Muscle of leg (tissue), 11 donors: ENCODE measurements around the gene MAP2K5. TPM values are rescaled to one million over a fixed set of nuclear protein-coding genes. Genes with fewer than 3 reads are reported as not detected.

Experiments used
- DNase-seq: peaks from one replicate; pipeline ENCODE4 v3.0.0; 2013
- H3K27ac ChIP-seq: one replicate; pipeline ENCODE4 v1.5.1; 2013; ENCODE audit warnings: mild to moderate bottlenecking, low read length, control low read depth
- H3K27me3 ChIP-seq: one replicate; pipeline ENCODE4 v1.6.1; 2013; ENCODE audit warnings: low read length; ENCODE audit not compliant: control insufficient read depth, insufficient read depth
- H3K36me3 ChIP-seq: one replicate; pipeline ENCODE4 v1.6.1; 2013; ENCODE audit warnings: low read length; ENCODE audit not compliant: control insufficient read depth, insufficient read depth
- H3K4me1 ChIP-seq: one replicate; pipeline ENCODE4 v1.6.1; 2013; ENCODE audit warnings: low read length; ENCODE audit not compliant: control insufficient read depth, insufficient read depth
- H3K4me3 ChIP-seq: one replicate; pipeline ENCODE4 v1.5.1; 2013; ENCODE audit warnings: low read length, control low read depth
- H3K9me3 ChIP-seq: replicated peaks from 2 replicates; pipeline ENCODE4 v1.6.1; 2013; ENCODE audit warnings: low read depth, low read length; ENCODE audit not compliant: control insufficient read depth
- WGBS: methylation state at CpG from one replicate; pipeline ENCODE4 v1.1.5; 2013; ENCODE audit warnings: missing lambda C conversion rate; ENCODE audit not compliant: insufficient coverage; 5-methylcytosine and 5-hydroxymethylcytosine counted together
- polyA plus RNA-seq, 8 donors: library from polyadenylated mRNA; unstranded; fragments of 120-200 nt; gene quantifications; one replicate each; pipeline versions ENCODE4 v1.2.1 to v1.2.3, GENCODE V29; 2013; ENCODE audit warnings: inconsistent platforms in 1 of 8, low replicate concordance in 1 of 8; ENCODE audit not compliant: insufficient read length in 8 of 8, insufficient read depth in 1 of 8
- total RNA-seq: library from RNA; stranded (reverse); fragments of 120-200 nt; gene quantifications from one replicate; pipeline ENCODE4 v1.2.4, GENCODE V29; 2013

The MAP2K5 gene
- total and polyA plus RNA-seq, 9 donors = 10.2 to 22.6 (median 19.4) TPM

DNA sequence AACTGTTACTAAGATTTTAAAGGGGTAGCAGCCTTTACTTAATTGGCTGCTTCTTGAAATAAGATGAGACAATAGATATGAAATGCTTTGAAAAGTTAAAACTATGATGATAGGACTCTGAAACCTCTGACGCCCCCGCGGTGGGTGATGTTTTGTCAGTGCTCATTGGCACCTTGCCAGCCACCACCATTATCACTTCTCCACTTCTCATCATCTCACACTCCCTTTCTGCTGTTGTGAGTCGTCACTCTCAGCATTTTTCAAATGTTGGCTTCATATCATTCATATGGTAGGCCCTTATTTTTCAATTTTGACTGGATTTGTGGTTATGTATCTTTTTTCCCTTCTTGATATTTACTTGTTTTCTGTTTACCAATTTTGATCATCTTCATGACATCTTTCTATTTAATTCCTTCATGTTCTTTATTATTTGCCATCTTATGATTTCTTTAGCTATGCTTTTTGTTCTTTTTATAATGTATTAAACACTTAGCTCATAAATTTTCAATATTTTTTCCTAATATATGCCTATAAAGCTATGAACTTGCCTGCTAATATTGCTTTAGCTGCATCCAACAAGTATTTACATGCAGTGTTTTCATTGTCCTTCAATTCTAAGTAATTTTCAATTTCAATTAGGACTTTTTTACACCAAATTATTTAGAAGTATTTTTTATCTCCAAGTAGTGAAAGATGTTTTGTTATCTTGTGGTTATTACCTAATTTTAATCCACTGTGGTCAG is 252.5 kb downstream of the MAP2K5 start:
- 100% methylated on average over 3 of the region's 4 CpGs for WGBS
- Histone ChIP-seq H3K27ac (no peak overlapping the region), H3K9me3 (peaks cover 4% of the 10 kb centered on the region), H3K4me3 (no peak overlapping the region), H3K36me3 (peaks cover 7% of the 10 kb centered on the region), H3K27me3 (no peaks in the 10 kb centered on the region), H3K4me1 (peaks cover 2% of the 10 kb centered on the region)
- no peak for DNase-seq

DNA sequence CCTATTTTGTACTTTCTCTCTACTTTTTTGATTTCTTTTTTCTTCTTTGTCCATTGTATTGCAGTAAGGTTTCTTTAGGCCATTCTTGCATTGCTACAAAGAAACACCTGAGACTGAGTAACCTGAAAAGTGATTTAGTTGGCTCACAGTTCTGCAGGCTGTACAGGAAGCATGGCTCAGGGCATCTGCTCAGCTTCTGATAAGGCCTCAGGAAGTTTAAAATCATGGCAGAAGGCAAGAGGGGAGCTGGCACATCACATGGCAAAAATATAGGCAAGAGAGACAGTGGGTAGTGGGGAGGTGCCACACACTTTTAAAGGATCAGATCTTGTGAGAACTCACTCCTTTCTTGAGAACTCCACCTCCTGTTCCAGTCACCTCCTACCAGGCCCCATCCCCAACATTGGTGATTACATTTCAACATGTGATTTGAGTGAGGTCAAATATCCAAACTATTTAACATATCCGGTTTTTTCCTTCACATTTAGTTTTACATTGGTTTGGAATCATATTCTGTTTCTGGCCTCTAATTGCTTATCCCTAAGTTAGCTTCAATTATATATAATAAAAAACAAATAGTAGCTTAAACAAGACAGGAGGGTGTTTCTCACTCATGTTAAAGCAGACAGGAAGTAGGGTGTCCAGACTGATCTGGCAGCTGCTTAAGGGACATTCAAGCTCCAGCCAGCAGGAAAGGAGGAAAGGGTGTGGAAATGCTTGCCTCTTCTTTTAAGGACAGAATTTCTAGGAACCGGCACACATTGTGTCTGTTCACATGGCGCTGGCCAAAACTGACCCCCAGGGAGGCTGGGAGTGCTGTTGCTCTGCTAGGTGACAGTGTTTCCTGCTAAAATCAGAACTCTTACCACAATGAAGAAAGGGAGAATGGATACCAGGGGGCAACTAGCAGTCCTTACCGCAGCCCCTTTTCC is 254.0 kb downstream of the MAP2K5 start:
- H3K9me3 ChIP-seq = peaks cover 4% of the 10 kb centered on the region
- H3K27me3 ChIP-seq = no peaks in the 10 kb centered on the region
- peak; percentile 56 for DNase-seq
- peaks cover 9% of the 10 kb centered on the region for H3K36me3 ChIP-seq
- H3K4me3 ChIP-seq = no peak overlapping the region
- no peak overlapping the region for H3K27ac ChIP-seq
- H3K4me1 ChIP-seq = peaks cover 2% of the 10 kb centered on the region
- WGBS = 28% methylated on average over 2 of the region's 4 CpGs

DNA sequence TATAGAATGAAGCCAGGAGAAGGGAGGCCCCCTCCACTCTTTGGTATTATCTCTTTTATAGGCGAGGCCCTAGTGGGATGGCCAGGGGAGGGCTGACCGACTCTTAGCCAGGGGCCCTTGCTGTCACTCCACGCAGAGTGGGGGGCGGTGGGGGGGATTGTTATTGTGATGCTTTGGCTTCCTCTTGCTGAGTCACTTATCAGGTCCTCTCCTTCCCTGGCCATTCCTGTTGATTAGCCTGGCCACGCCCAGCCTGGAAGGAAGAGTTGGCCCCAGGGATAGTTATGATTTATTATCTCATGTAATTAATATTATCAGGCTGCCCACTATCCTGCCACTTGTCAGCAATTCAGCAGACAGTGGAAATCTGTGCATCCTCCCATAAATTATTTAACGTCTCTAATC is 257.3 kb downstream of the MAP2K5 start:
- no peaks in the 10 kb centered on the region for H3K27me3 ChIP-seq
- no CpG with 5 or more reads among the region's 6 CpGs for WGBS
- H3K9me3 ChIP-seq = peaks cover 2% of the 10 kb centered on the region
- no peak for DNase-seq
- H3K4me1 ChIP-seq = peaks cover 4% of the 10 kb centered on the region
- H3K36me3 ChIP-seq = peaks cover 15% of the 10 kb centered on the region
- no peak overlapping the region for H3K27ac ChIP-seq
- no peak overlapping the region for H3K4me3 ChIP-seq

DNA sequence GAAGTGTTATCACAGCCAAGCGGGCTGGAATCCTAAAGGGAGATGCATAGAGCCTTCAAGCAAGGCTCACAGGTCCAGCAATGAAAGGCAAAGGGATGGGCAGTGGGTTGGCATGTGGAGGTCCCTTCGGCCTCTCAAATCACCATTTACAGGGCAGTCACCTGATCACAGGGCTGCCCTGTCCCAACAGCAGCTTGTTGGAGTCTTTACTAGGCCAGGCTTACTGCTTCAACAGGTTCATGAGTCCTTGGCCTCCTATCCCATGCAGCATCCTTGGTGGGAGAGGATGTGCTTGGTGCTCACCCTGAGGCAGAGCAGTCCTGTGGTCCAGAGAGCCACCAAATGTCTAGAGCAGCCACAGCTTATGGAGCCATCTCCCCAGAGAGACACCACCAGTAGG is 258.6 kb downstream of the MAP2K5 start:
- Histone ChIP-seq H3K4me3 (no peak overlapping the region), H3K27ac (no peak overlapping the region), H3K4me1 (peaks cover 5% of the 10 kb centered on the region), H3K27me3 (no peaks in the 10 kb centered on the region), H3K9me3 (no peaks in the 10 kb centered on the region), H3K36me3 (peaks cover 15% of the 10 kb centered on the region)
- WGBS = 80% methylated on average over 1 of the region's 2 CpGs
- no peak for DNase-seq

DNA sequence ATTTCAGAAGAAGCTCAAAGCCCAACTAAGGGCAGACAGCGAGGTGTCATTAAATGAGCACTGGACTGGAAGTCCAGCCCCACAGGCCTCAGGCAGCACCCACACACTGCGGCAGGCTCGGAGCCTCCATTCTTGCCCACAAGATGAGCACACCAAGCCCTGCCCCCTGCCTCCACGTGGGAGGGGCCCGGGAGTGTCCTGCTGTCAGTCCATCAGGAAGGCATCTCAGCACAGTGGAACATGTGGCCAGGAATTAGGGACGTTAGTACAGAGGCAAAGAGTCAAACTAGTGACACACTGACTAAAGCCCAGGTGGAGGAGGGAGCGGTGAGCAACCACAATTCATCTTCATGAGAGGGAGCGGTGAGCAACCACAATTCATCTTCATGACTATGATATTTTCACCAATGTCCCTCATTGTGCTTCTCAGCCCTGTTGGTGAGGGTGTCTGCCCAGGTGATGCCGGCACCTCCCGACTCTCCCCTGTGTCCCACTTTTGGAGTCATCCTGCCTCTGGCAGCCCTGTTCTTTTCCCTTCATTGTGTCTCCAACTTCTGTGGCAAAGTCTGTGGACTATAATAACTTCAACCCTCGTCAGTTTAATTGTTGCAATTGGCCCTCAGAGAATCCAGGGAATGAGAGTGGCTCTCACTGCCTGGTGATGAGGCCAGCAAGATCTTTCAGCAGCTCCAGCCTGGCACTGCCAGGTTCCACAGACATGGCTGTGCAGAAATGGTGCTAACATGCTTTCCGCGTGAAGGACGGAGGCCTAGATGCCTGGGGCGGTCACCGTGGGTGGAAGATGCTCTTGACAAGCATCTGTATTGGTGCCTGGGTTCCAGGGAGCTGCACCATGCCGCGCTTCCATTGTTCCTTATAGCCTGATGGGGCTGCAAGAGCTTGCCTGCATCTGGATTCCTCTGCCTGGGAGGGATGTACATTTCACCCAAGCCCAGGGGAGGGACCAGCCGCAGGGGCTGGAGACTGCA is 259.7 kb downstream of the MAP2K5 start:
- no peaks in the 10 kb centered on the region for H3K9me3 ChIP-seq
- H3K4me1 ChIP-seq = peaks cover 3% of the 10 kb centered on the region
- H3K27ac ChIP-seq = no peak overlapping the region
- H3K27me3 ChIP-seq = no peaks in the 10 kb centered on the region
- H3K36me3 ChIP-seq = peaks cover 23% of the 10 kb centered on the region
- 90% methylated on average over 17 of the region's 19 CpGs for WGBS
- no peak for DNase-seq
- no peak overlapping the region for H3K4me3 ChIP-seq

DNA sequence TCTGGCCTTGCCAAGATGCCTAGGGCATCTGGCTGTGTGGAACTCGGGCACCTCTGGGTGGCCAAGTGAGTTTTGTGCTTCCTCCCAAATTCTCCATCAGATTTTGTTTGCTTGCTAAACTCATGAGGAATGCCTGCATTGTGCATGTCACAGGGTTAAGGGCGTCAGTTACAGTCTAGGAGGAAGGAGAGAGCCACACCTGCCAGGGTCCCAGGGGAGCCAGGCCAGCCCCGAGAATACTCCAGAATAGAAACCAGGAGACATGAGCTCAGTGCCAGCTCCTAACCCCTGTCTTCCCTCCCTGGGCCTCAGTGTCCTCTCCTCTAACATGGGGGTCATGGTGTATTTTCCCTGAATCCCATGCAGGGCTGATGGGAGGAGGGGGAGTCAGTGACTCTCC is 260.8 kb downstream of the MAP2K5 start:
- H3K27me3 ChIP-seq = no peaks in the 10 kb centered on the region
- H3K9me3 ChIP-seq = no peaks in the 10 kb centered on the region
- WGBS = 67% methylated on average over 1 of the region's 3 CpGs
- DNase-seq = no peak
- H3K36me3 ChIP-seq = peaks cover 19% of the 10 kb centered on the region
- peaks cover 3% of the 10 kb centered on the region for H3K4me1 ChIP-seq
- H3K27ac ChIP-seq = no peak overlapping the region
- H3K4me3 ChIP-seq = no peak overlapping the region

DNA sequence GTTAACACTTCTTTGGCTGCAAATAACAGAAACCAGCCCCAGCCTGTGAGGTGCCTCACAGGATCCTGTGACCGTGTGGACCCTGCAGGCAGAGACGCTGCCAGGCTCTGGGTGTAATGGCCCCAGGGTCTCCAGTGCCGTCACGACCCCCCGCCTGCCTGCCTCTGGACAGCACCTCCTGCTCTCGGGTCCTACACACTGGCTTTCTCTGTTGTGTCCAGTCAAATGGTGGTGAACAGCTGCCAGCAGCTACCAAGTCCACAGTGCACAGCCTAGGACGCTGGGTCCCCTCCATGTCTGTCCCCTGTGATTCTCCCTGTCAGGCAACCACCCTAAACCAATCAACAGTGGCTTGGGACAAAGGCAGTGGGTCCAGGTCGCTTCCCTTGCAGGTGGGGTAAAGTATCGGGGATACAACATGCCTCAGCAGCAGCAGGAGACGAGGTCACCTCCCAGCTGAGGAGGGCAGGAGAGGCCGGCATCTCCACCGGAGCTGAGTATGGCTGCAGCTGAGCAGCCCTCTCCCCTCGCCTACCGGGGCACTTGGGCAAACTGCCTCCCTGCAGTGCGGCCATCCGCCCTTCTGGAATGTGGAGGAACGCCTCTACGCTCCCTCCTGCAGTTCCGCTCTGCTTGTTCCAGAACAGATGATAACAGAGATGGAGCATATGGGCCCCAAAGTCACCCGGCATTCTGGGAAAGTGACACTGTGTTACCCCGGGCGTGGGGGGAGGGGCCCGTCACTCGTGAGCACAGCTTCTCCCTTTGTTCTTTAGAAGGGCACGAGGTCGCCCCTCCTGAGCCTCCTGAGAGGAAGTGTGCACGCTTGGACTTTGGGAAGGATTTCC is 261.7 kb downstream of the MAP2K5 start:
- 53% methylated on average over 26 of the region's 27 CpGs for WGBS
- H3K27me3 ChIP-seq = no peaks in the 10 kb centered on the region
- H3K4me3 ChIP-seq = no peak overlapping the region
- DNase-seq = no peak
- H3K4me1 ChIP-seq = peaks cover 3% of the 10 kb centered on the region
- H3K36me3 ChIP-seq = peaks cover 19% of the 10 kb centered on the region
- H3K9me3 ChIP-seq = no peaks in the 10 kb centered on the region
- no peak overlapping the region for H3K27ac ChIP-seq

DNA sequence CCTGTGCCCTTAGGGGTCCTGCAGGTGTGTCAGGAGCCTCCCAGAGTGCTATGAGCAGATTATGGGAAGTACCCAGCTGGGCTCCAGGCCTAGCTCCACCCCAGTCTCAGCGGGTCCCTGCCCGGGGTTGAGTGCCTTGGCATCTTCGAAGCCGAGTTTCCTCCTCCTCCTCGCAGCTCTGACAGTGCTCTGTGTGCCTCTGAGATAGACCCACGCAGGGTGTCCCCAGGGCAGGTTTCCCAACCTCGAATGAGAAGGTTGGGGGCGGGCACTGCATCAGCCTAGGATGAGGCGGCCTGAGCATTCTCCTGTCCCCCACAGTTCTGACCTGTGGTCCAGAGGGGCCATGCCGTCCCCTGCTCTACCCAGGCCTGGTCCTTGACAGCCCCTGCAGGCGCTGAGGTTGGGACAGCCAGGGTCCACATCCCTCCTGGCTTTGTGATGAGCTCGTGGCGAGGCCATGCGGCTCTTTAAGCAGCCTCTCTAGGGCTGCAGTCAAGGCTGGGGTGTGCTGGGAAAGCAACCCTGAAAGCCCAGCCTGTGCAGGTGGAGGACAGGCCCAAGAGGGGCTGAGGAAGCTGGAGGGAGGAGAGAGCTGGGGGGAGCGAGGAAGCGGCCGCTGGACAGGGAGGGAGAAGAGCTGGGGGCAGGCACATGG is 262.6 kb downstream of the MAP2K5 start:
- H3K36me3 ChIP-seq = peaks cover 23% of the 10 kb centered on the region
- 75% methylated on average over 14 of the region's 17 CpGs for WGBS

More for the DNA sequence above, 262.6 kb downstream of the MAP2K5 start:
- Histone ChIP-seq H3K27me3 (no peaks in the 10 kb centered on the region), H3K4me3 (no peak overlapping the region), H3K9me3 (no peaks in the 10 kb centered on the region), H3K27ac (no peak overlapping the region), H3K4me1 (peaks cover 3% of the 10 kb centered on the region)
- no peak for DNase-seq
